Measurements from ENCODE around the gene CBR3.

DNA sequence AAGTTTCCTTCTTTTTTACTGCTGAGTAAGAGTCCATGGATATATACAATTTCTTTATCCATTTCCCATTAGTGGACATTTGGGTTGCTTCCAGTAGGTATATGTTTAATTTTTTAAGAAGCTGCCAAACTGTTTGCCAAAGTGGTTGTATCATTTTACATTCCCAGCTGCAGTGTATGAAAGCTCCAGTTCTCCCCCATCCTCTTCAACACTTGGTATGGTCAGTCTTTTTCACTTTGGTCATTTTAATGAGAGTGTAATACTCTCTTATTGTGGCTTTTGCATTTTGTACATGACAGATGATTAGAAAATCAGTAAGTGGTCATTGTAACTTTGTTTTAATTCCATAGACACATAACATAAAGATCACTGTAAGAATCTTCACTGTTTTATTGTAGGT, 44.3 kb downstream of the CBR3 start:
- TF ChIP-seq, protein P1, sequence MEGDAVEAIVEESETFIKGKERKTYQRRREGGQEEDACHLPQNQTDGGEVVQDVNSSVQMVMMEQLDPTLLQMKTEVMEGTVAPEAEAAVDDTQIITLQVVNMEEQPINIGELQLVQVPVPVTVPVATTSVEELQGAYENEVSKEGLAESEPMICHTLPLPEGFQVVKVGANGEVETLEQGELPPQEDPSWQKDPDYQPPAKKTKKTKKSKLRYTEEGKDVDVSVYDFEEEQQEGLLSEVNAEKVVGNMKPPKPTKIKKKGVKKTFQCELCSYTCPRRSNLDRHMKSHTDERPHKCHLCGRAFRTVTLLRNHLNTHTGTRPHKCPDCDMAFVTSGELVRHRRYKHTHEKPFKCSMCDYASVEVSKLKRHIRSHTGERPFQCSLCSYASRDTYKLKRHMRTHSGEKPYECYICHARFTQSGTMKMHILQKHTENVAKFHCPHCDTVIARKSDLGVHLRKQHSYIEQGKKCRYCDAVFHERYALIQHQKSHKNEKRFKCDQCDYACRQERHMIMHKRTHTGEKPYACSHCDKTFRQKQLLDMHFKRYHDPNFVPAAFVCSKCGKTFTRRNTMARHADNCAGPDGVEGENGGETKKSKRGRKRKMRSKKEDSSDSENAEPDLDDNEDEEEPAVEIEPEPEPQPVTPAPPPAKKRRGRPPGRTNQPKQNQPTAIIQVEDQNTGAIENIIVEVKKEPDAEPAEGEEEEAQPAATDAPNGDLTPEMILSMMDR (IDR thresholded peaks at IDR 0.05) = no peak
- TF ChIP-seq, protein P2, sequence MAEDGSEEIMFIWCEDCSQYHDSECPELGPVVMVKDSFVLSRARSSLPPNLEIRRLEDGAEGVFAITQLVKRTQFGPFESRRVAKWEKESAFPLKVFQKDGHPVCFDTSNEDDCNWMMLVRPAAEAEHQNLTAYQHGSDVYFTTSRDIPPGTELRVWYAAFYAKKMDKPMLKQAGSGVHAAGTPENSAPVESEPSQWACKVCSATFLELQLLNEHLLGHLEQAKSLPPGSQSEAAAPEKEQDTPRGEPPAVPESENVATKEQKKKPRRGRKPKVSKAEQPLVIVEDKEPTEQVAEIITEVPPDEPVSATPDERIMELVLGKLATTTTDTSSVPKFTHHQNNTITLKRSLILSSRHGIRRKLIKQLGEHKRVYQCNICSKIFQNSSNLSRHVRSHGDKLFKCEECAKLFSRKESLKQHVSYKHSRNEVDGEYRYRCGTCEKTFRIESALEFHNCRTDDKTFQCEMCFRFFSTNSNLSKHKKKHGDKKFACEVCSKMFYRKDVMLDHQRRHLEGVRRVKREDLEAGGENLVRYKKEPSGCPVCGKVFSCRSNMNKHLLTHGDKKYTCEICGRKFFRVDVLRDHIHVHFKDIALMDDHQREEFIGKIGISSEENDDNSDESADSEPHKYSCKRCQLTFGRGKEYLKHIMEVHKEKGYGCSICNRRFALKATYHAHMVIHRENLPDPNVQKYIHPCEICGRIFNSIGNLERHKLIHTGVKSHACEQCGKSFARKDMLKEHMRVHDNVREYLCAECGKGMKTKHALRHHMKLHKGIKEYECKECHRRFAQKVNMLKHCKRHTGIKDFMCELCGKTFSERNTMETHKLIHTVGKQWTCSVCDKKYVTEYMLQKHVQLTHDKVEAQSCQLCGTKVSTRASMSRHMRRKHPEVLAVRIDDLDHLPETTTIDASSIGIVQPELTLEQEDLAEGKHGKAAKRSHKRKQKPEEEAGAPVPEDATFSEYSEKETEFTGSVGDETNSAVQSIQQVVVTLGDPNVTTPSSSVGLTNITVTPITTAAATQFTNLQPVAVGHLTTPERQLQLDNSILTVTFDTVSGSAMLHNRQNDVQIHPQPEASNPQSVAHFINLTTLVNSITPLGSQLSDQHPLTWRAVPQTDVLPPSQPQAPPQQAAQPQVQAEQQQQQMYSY (CRISPR knock-in tag; IDR thresholded peaks at IDR 0.05) = no peak
- TF ChIP-seq NFYB (CRISPR knock-in tag; conservative IDR thresholded peaks at IDR 0.05; ENCODE audit: low read depth) (no peak), ETV6 (CRISPR knock-in tag; IDR thresholded peaks at IDR 0.05) (no peak), SP1 (CRISPR knock-in tag; conservative IDR thresholded peaks at IDR 0.05) (no peak), ZNF121 (CRISPR knock-in tag; IDR thresholded peaks at IDR 0.05) (no peak), ZNF263 (CRISPR knock-in tag; IDR thresholded peaks at IDR 0.05; ENCODE audit: low read depth) (no peak), NFE2L1 (CRISPR knock-in tag; IDR thresholded peaks at IDR 0.05) (no peak)
- TF ChIP-seq, protein P3, sequence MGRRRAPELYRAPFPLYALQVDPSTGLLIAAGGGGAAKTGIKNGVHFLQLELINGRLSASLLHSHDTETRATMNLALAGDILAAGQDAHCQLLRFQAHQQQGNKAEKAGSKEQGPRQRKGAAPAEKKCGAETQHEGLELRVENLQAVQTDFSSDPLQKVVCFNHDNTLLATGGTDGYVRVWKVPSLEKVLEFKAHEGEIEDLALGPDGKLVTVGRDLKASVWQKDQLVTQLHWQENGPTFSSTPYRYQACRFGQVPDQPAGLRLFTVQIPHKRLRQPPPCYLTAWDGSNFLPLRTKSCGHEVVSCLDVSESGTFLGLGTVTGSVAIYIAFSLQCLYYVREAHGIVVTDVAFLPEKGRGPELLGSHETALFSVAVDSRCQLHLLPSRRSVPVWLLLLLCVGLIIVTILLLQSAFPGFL (CRISPR knock-in tag; IDR thresholded peaks at IDR 0.05; ENCODE audit: borderline replicate concordance) = no peak
- TF ChIP-seq, protein P4, sequence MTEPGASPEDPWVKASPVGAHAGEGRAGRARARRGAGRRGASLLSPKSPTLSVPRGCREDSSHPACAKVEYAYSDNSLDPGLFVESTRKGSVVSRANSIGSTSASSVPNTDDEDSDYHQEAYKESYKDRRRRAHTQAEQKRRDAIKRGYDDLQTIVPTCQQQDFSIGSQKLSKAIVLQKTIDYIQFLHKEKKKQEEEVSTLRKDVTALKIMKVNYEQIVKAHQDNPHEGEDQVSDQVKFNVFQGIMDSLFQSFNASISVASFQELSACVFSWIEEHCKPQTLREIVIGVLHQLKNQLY (CRISPR knock-in tag; IDR thresholded peaks at IDR 0.05) = no peak
- TF ChIP-seq, protein P5, sequence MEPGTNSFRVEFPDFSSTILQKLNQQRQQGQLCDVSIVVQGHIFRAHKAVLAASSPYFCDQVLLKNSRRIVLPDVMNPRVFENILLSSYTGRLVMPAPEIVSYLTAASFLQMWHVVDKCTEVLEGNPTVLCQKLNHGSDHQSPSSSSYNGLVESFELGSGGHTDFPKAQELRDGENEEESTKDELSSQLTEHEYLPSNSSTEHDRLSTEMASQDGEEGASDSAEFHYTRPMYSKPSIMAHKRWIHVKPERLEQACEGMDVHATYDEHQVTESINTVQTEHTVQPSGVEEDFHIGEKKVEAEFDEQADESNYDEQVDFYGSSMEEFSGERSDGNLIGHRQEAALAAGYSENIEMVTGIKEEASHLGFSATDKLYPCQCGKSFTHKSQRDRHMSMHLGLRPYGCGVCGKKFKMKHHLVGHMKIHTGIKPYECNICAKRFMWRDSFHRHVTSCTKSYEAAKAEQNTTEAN (CRISPR knock-in tag; IDR thresholded peaks at IDR 0.05) = no peak
- TF ChIP-seq, protein P6, sequence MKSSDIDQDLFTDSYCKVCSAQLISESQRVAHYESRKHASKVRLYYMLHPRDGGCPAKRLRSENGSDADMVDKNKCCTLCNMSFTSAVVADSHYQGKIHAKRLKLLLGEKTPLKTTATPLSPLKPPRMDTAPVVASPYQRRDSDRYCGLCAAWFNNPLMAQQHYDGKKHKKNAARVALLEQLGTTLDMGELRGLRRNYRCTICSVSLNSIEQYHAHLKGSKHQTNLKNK (CRISPR knock-in tag; IDR thresholded peaks at IDR 0.05) = no peak
- TF ChIP-seq, protein P7, sequence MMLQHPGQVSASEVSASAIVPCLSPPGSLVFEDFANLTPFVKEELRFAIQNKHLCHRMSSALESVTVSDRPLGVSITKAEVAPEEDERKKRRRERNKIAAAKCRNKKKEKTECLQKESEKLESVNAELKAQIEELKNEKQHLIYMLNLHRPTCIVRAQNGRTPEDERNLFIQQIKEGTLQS (CRISPR knock-in tag; conservative IDR thresholded peaks at IDR 0.05) = no peak

Data from WTC11 (cell line).